PC-3 (cell line): ENCODE results near the gene ACSL6. TPM values are rescaled to one million over a fixed set of nuclear protein-coding genes. Genes with fewer than 3 reads are reported as not detected.

Experiments
- ATAC-seq: fragments of 200-7000 bp; cut with Tn5 transposase; 2 replicates; pipeline ENCODE4 v1.9.1; 2020; ENCODE audit warnings: mild to moderate bottlenecking, moderate library complexity
- BruUV-seq: library from RNA; stranded (reverse); fragments of 400-500 nt; replicated peaks from 2 replicates; lab custom pipeline; 2021; lab: Mats Ljungman, UMichigan
- CTCF ChIA-PET: fragments of 300-600 bp; sonication (Branson Sonifier 250); formaldehyde crosslinking; loops from one replicate; lab custom pipeline; 2022; ENCODE audit warnings: antibody characterized with exemption; lab: Charles Lee
- POLR2A ChIA-PET: fragments of 300-600 bp; sonication (Branson Sonifier 250); formaldehyde crosslinking; loops from one replicate; lab custom pipeline; 2022; ENCODE audit warnings: antibody characterized with exemption; ENCODE audit not compliant: unreplicated experiment; lab: Charles Lee
- DNase-seq: peaks from one replicate; pipeline ENCODE4 v3.0.0-alpha.2; 2015
- H2AFZ ChIP-seq: fragments of 300-600 bp; sonication (generic); 2 replicates; pipeline ENCODE4 v1.6.0; 2016; ENCODE audit warnings: antibody characterized with exemption, low read length
- H3F3A ChIP-seq: fragments of 300-600 bp; sonication (generic); one replicate; pipeline ENCODE4 v1.6.0; 2017; ENCODE audit warnings: antibody characterized with exemption, low read length, control low read depth, mild to moderate bottlenecking; ENCODE audit not compliant: unreplicated experiment
- H3K27ac ChIP-seq: fragments of 300-600 bp; sonication (generic); 2 replicates; pipeline ENCODE4 v1.5.1; 2016; ENCODE audit warnings: mild to moderate bottlenecking, low read length
- H3K27me3 ChIP-seq: fragments of 300-600 bp; sonication (generic); 2 replicates; pipeline ENCODE4 v1.6.1; 2016; ENCODE audit warnings: low read length, mixed read lengths
- H3K36me3 ChIP-seq: fragments of 300-600 bp; sonication (generic); 2 replicates; pipeline ENCODE4 v1.6.1; 2016; ENCODE audit warnings: low read depth, mixed run types, low read length, mixed read lengths
- H3K4me1 ChIP-seq: fragments of 300-600 bp; sonication (generic); 2 replicates; pipeline ENCODE4 v1.5.1; 2016; ENCODE audit warnings: low read length; ENCODE audit not compliant: insufficient read depth
- H3K4me2 ChIP-seq: fragments of 300-600 bp; sonication (generic); 2 replicates; pipeline ENCODE4 v1.6.0; 2016; ENCODE audit warnings: low read length
- H3K4me3 ChIP-seq: fragments of 300-600 bp; sonication (generic); 2 replicates; pipeline ENCODE4 v1.5.1; 2016; ENCODE audit warnings: mild to moderate bottlenecking, low read length, mixed read lengths
- H3K79me2 ChIP-seq: fragments of 300-600 bp; sonication (generic); 2 replicates; pipeline ENCODE4 v1.6.1; 2017; ENCODE audit warnings: low read length, mixed read lengths
- H3K9ac ChIP-seq: fragments of 300-600 bp; sonication (generic); 2 replicates; pipeline ENCODE4 v1.6.0; 2016; ENCODE audit warnings: mild to moderate bottlenecking, low read length
- H3K9me2 ChIP-seq: fragments of 300-600 bp; sonication (generic); replicated peaks from 2 replicates; pipeline ENCODE4 v1.6.1; 2016; ENCODE audit warnings: mixed run types, low read length, mixed read lengths
- H3K9me3 ChIP-seq: fragments of 300-600 bp; sonication (generic); 2 replicates; pipeline ENCODE4 v1.6.1; 2016; ENCODE audit warnings: low read length, mixed read lengths
- H4K20me1 ChIP-seq: fragments of 300-600 bp; sonication (generic); 2 replicates; pipeline ENCODE4 v1.6.1; 2016; ENCODE audit warnings: low read length, mixed read lengths
- CTCF ChIP-seq: fragments of 300-600 bp; sonication (generic); conservative IDR thresholded peaks from 2 replicates; pipeline ENCODE4 v1.5.1; 2017; ENCODE audit warnings: antibody characterized with exemption, low read depth, mild to moderate bottlenecking, low read length
- EZH2 ChIP-seq: fragments of 300-600 bp; sonication (generic); IDR thresholded peaks from one replicate; pipeline ENCODE4 v1.6.1; 2017; ENCODE audit warnings: antibody characterized with exemption, mild to moderate bottlenecking, low read length; ENCODE audit not compliant: unreplicated experiment
- EZH2phosphoT487 ChIP-seq: fragments of 300-600 bp; sonication (generic); IDR thresholded peaks from 2 replicates; pipeline ENCODE4 v1.6.1; 2018; ENCODE audit warnings: mild to moderate bottlenecking, antibody characterized with exemption, low read length, borderline replicate concordance
- intact Hi-C: fragments of 100-400 bp; cut with micrococcal nuclease; formaldehyde crosslinking; loops from 2 replicates; pipeline ENCODE4 v1.9.0; 2023
- total RNA-seq: library from RNA; depleted of rRNA; stranded (reverse); fragments of >200 nt; gene quantifications from 2 replicates; pipeline ENCODE4 v1.2.3, GENCODE V29; 2014

ACSL6 gene
- total RNA-seq, 1 experiment from 2014 or later, result 0.15 TPM

GRCh38 chr5:132026516-132027008 is 15.1 kb upstream of the ACSL6 start:
- Histone ChIP-seq H2AFZ (no peak overlapping the region), H3F3A (no peaks in the 10 kb centered on the region), H3K9me3 (no peaks in the 10 kb centered on the region), H3K9ac (no peak overlapping the region), H3K27ac (no peak overlapping the region), H3K4me3 (no peak overlapping the region), H3K36me3 (no peaks in the 10 kb centered on the region), H3K4me1 (peaks cover 9% of the 10 kb centered on the region; the same call in 1 of the 2 replicates), H3K27me3 (no peaks in the 10 kb centered on the region), H3K4me2 (no peak overlapping the region), H4K20me1 (no peaks in the 10 kb centered on the region), H3K79me2 (no peaks in the 10 kb centered on the region), H3K9me2 (no peaks in the 10 kb centered on the region)
- intact Hi-C loops, result no loop called here
- DNase-seq, result no peak
- ChIA-PET POLR2A (no interaction called here), CTCF (no interaction called here)
- no peak for TF ChIP-seq CTCF
- no peak for TF ChIP-seq EZH2phosphoT487
- no peak for TF ChIP-seq EZH2
- ATAC-seq, result no peak
- BruUV-seq, result no TSS peak

- TF ChIP-seq EZH2 (no peak), CTCF (no peak), EZH2phosphoT487 (no peak)
- Histone ChIP-seq H3K27me3 (no peaks in the 10 kb centered on the region), H4K20me1 (no peaks in the 10 kb centered on the region), H2AFZ (no peak overlapping the region), H3F3A (no peaks in the 10 kb centered on the region), H3K9ac (no peak overlapping the region), H3K9me2 (no peaks in the 10 kb centered on the region), H3K36me3 (no peaks in the 10 kb centered on the region), H3K9me3 (no peaks in the 10 kb centered on the region), H3K27ac (no peak overlapping the region), H3K4me1 (peaks cover 9% of the 10 kb centered on the region; the same call in 1 of the 2 replicates), H3K4me3 (no peak overlapping the region), H3K79me2 (no peaks in the 10 kb centered on the region), H3K4me2 (no peak overlapping the region)
- intact Hi-C loops, result no loop called here
- ChIA-PET CTCF (no interaction called here), POLR2A (no interaction called here)
- BruUV-seq, result no TSS peak
- ATAC-seq (no peak), DNase-seq (no peak)
These were observed 14.0 kb upstream of the ACSL6 start for GRCh38 chr5:132025403-132025971.

- no peak overlapping the region for H3K27ac ChIP-seq
- intact Hi-C loops, result no loop called here
- H3K4me1 ChIP-seq, result peaks cover 9% of the 10 kb centered on the region; the same call in 1 of the 2 replicates
- no peak overlapping the region for H3K9ac ChIP-seq
- H3K36me3 ChIP-seq, result no peaks in the 10 kb centered on the region
- no peaks in the 10 kb centered on the region for H3K9me3 ChIP-seq
- ChIA-PET CTCF (no interaction called here), POLR2A (interaction anchor here (0.5 kb wide), 1 partner anchor 110 kb away, joined by 5 read pairs; no protein-coding TSS in a partner anchor)
- H3K79me2 ChIP-seq, result no peaks in the 10 kb centered on the region
- BruUV-seq, result no TSS peak
- no peak overlapping the region for H2AFZ ChIP-seq
- DNase-seq (no peak), ATAC-seq (no peak)
- no peaks in the 10 kb centered on the region for H3K9me2 ChIP-seq
- no peaks in the 10 kb centered on the region for H3K27me3 ChIP-seq
- TF ChIP-seq EZH2phosphoT487 (no peak), EZH2 (no peak), CTCF (no peak)
- H4K20me1 ChIP-seq, result no peaks in the 10 kb centered on the region
- H3K4me3 ChIP-seq, result no peak overlapping the region
- H3K4me2 ChIP-seq, result no peak overlapping the region
- H3F3A ChIP-seq, result no peaks in the 10 kb centered on the region
These were observed 13.4 kb upstream of the ACSL6 start for GRCh38 chr5:132024789-132025402.
